CD14-positive monocyte (primary cell): ENCODE measurements around the gene SERTAD3. TPM values are rescaled to one million over a fixed set of nuclear protein-coding genes. Genes with fewer than 3 reads are reported as not detected.

Source experiments
- DNase-seq, 3 donors: peaks; one replicate each; pipeline ENCODE4 v3.0.0-alpha.2; 2011 to 2022
- H2AFZ ChIP-seq: 2 replicates; pipeline ENCODE4 v1.6.0; 2012; ENCODE audit warnings: mild to moderate bottlenecking, low read depth, low read length, inconsistent platforms; ENCODE audit not compliant: insufficient read depth, poor library complexity, severe bottlenecking
- H3K27ac ChIP-seq, 2 donors: 1 replicate in 1 of 2; 2 replicates in 1 of 2; pipeline ENCODE4 v1.5.1; 2012 to 2013; ENCODE audit warnings: low read length in 2 of 2, control low read depth in 1 of 2, inconsistent platforms in 1 of 2, low read depth in 1 of 2, mild to moderate bottlenecking in 1 of 2
- H3K27me3 ChIP-seq, 2 donors: one replicate each; pipeline versions ENCODE4 v1.6.0 to v1.6.1; 2011 to 2013; ENCODE audit warnings: low read length in 2 of 2; ENCODE audit not compliant: control insufficient read depth in 2 of 2, insufficient read depth in 2 of 2
- H3K36me3 ChIP-seq, 2 donors: replicated peaks in 1 of 2; 1 replicate in 1 of 2; 2 replicates in 1 of 2; pipeline versions ENCODE4 v1.5.1 to v1.6.1; 2012 to 2013; ENCODE audit warnings: low read length in 2 of 2, control low read depth in 1 of 2, inconsistent platforms in 1 of 2, mild to moderate bottlenecking in 1 of 2; ENCODE audit not compliant: insufficient read depth in 2 of 2, control insufficient read depth in 1 of 2
- H3K4me1 ChIP-seq, 2 donors: 1 replicate in 1 of 2; 2 replicates in 1 of 2; pipeline versions ENCODE4 v1.5.1 to v1.6.1; 2012 to 2013; ENCODE audit warnings: low read length in 2 of 2, control low read depth in 1 of 2, inconsistent platforms in 1 of 2, mild to moderate bottlenecking in 1 of 2, moderate library complexity in 1 of 2; ENCODE audit not compliant: insufficient read depth in 2 of 2, control insufficient read depth in 1 of 2
- H3K4me2 ChIP-seq: replicated peaks from 2 replicates; pipeline ENCODE3; 2012; ENCODE audit warnings: low read length, moderate library complexity, mild to moderate bottlenecking; ENCODE audit not compliant: poor library complexity, severe bottlenecking; ENCODE audit errors: extremely low read depth
- H3K4me3 ChIP-seq, 3 experiments: fragments of 200-600 bp in 1 of 3; sonication (generic) in 1 of 3; replicated peaks in 1 of 3; 1 replicate in 2 of 3; 2 replicates in 1 of 3; pipeline ENCODE4 v1.5.1; 2011 to 2013; ENCODE audit warnings: low read length in 3 of 3, mild to moderate bottlenecking in 3 of 3, control low read depth in 2 of 3, low read depth in 2 of 3, inconsistent platforms in 1 of 3, moderate library complexity in 1 of 3
- H3K79me2 ChIP-seq: 2 replicates; pipeline ENCODE4 v1.6.0; 2012; ENCODE audit warnings: mild to moderate bottlenecking, control low read depth, inconsistent platforms, low read length, moderate library complexity; ENCODE audit not compliant: insufficient read depth
- H3K9ac ChIP-seq: 2 replicates; pipeline ENCODE4 v1.6.0; 2017; ENCODE audit warnings: low read length, mild to moderate bottlenecking; ENCODE audit not compliant: insufficient read depth, poor library complexity, severe bottlenecking
- H3K9me3 ChIP-seq, 2 donors: replicated peaks in 1 of 2; 1 replicate in 1 of 2; 2 replicates in 1 of 2; pipeline versions ENCODE4 v1.5.1 to v1.6.1; 2012 to 2013; ENCODE audit warnings: low read length in 2 of 2, control low read depth in 1 of 2; ENCODE audit not compliant: control insufficient read depth in 1 of 2, insufficient read depth in 1 of 2
- H4K20me1 ChIP-seq: 2 replicates; pipeline ENCODE4 v1.6.0; 2012; ENCODE audit warnings: mild to moderate bottlenecking, low read length, control low read depth, moderate library complexity; ENCODE audit not compliant: insufficient read depth
- H3K27ac Mint-ChIP-seq, 7 donors: one replicate each; pipeline ENCODE4 v1.8.0; 2020; ENCODE audit warnings: mild to moderate bottlenecking in 7 of 7, mixed read lengths in 7 of 7, moderate library complexity in 6 of 7, inconsistent platforms in 2 of 7
- H3K27me3 Mint-ChIP-seq, 3 donors: one replicate each; pipeline ENCODE4 v1.8.0; 2021 to 2022; ENCODE audit warnings: low read depth in 3 of 3, mild to moderate bottlenecking in 3 of 3, mixed read lengths in 3 of 3, moderate library complexity in 3 of 3, inconsistent platforms in 1 of 3
- H3K36me3 Mint-ChIP-seq, 2 donors: one replicate each; pipeline ENCODE4 v1.8.0; 2020; ENCODE audit warnings: mixed read lengths in 2 of 2, inconsistent platforms in 1 of 2, mild to moderate bottlenecking in 1 of 2
- H3K4me1 Mint-ChIP-seq: one replicate; pipeline ENCODE4 v1.8.0; 2020; ENCODE audit warnings: mild to moderate bottlenecking, mixed read lengths
- H3K4me3 Mint-ChIP-seq, 2 donors: one replicate each; pipeline ENCODE4 v1.8.0; 2020; ENCODE audit warnings: mild to moderate bottlenecking in 2 of 2, mixed read lengths in 2 of 2, moderate library complexity in 1 of 2
- H3K9me3 Mint-ChIP-seq, 7 donors: one replicate each; pipeline ENCODE4 v1.8.0; 2020 to 2022; ENCODE audit warnings: mixed read lengths in 7 of 7, mild to moderate bottlenecking in 6 of 7, moderate library complexity in 6 of 7, inconsistent platforms in 2 of 7
- CTCF ChIP-seq: fragments of 200-600 bp; IDR thresholded peaks from one replicate; pipeline ENCODE4 v1.8.0; 2022; ENCODE audit warnings: antibody characterized with exemption, mild to moderate bottlenecking
- WGBS: methylation state at CpG from one replicate; pipeline ENCODE4 v1.1.5; 2013; ENCODE audit warnings: missing lambda C conversion rate; ENCODE audit not compliant: insufficient coverage; 5-methylcytosine and 5-hydroxymethylcytosine counted together
- intact Hi-C, 2 donors: fragments of 100-400 bp; cut with micrococcal nuclease; formaldehyde crosslinking; loops; one replicate each; pipeline versions ENCODE4 v1.15.0 to v1.15.1; 2023
- polyA plus RNA-seq, 3 donors: library from polyadenylated mRNA; depleted of rRNA in 1 of 3; unstranded in 2 of 3; stranded (reverse) in 1 of 3; fragments of 300-500 nt in 2 of 3; fragments of >200 nt in 1 of 3; fragmentation: Illumina TruSeq in 2 of 3; gene quantifications; 1 replicate in 2 of 3; 2 replicates in 1 of 3; pipeline ENCODE4 v1.2.3, GENCODE V29; 2012 to 2021

The SERTAD3 gene
- polyA plus RNA-seq, 3 donors: 30.4 to 57.2 (median 49.4) TPM

- WGBS: no CpG with 5 or more reads among the region's 3 CpGs
- Histone ChIP-seq H2AFZ (no peak overlapping the region), H3K4me1 (peaks cover 30% of the 10 kb centered on the region in 2 donors), H3K27ac (no peak overlapping the region), H3K36me3 (peaks cover 45 to 52% of the 10 kb centered on the region in 2 donors), H3K27me3 (no peaks in the 10 kb centered on the region), H3K4me3 (no peak overlapping the region), H3K4me2 (no peak overlapping the region), H4K20me1 (peaks cover 11% of the 10 kb centered on the region), H3K9ac (no peak overlapping the region), H3K79me2 (peaks cover 41% of the 10 kb centered on the region), H3K9me3 (no peaks in the 10 kb centered on the region)
- Mint-ChIP-seq H3K9me3 (no peaks in the 10 kb centered on the region), H3K4me3 (no peak overlapping the region), H3K36me3 (peaks cover 29 to 61% of the 10 kb centered on the region in 2 donors), H3K27me3 (peaks cover 0 to 2% (median 1%) of the 10 kb centered on the region in 3 donors), H3K27ac (no peak overlapping the region), H3K4me1 (peaks cover 28% of the 10 kb centered on the region)
- intact Hi-C loops: no loop called here
- TF ChIP-seq CTCF: no peak
- DNase-seq: no peak
Measured at GRCh38 chr19:40458597-40458974, 14.5 kb upstream of the SERTAD3 start.

GRCh38 chr19:40457953-40458596, 13.9 kb upstream of the SERTAD3 start:
- Histone ChIP-seq H3K27ac (no peak overlapping the region), H3K9me3 (no peaks in the 10 kb centered on the region), H3K4me1 (peaks cover 25 to 26% of the 10 kb centered on the region in 2 donors), H4K20me1 (peaks cover 11% of the 10 kb centered on the region), H3K36me3 (peaks cover 49 to 57% of the 10 kb centered on the region in 2 donors), H3K4me2 (no peak overlapping the region), H3K9ac (no peak overlapping the region), H2AFZ (no peak overlapping the region), H3K27me3 (no peaks in the 10 kb centered on the region), H3K79me2 (peaks cover 38% of the 10 kb centered on the region), H3K4me3 (no peak overlapping the region)
- DNase-seq: no peak
- H3K36me3 Mint-ChIP-seq: peaks cover 32 to 66% of the 10 kb centered on the region in 2 donors
- intact Hi-C loops: no loop called here
- no peaks in the 10 kb centered on the region for H3K9me3 Mint-ChIP-seq
- H3K27ac Mint-ChIP-seq: no peak overlapping the region
- WGBS: 100% methylated on average over 3 of the region's 27 CpGs
- H3K4me3 Mint-ChIP-seq: no peak overlapping the region
- peaks cover 0 to 2% (median 1%) of the 10 kb centered on the region in 3 donors for H3K27me3 Mint-ChIP-seq
- peaks cover 24% of the 10 kb centered on the region for H3K4me1 Mint-ChIP-seq
- no peak for TF ChIP-seq CTCF
